GM19324 (cell line): Measurements from ENCODE around the gene PALS2.

Experiments used
- ATAC-seq: cut with Tn5 transposase; IDR thresholded peaks from one replicate; pipeline ENCODE4 v1.9.1; 2021; ENCODE audit warnings: mild to moderate bottlenecking, moderate library complexity; ENCODE audit not compliant: unreplicated experiment, low FRiP score

PALS2 gene

DNA sequence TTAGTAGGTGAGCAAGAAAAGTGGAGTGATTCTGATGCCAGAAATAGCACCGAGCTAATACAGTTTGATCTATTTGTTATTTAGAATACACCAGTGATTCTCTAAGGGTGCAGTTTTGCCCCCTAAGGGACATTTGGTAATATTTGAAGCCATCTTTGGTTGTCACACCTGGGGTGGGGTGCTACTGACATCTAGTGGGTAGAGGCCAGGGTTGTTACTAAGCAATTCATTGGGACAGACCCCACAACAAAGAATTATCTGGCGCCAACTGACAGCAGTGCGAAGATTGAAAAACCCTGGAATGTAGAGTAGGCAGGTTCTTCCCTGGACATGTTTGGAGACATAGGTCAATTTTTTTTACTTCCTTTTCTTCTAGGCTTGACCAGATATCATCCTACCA lies 14.6 kb downstream of the PALS2 start:
- no peak for ATAC-seq

DNA sequence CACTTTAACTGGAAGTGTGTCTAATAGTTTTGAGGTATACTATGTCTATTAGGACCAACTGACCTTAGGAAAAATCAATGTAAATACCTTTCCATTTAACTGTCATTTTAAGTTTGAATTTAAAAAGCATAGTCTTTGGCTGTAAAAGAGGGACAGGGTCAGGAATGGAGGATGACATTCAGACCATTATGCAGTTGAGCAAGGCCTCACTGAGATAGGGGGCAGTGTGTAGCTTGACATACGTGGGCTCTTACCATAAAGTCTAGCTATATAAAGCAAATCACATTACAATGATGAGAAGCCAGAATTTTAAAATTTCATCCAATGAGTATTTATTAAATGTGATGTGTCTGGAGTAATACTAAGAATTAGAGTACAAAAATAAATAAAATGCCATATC lies 17.9 kb downstream of the PALS2 start:
- no peak for ATAC-seq

DNA sequence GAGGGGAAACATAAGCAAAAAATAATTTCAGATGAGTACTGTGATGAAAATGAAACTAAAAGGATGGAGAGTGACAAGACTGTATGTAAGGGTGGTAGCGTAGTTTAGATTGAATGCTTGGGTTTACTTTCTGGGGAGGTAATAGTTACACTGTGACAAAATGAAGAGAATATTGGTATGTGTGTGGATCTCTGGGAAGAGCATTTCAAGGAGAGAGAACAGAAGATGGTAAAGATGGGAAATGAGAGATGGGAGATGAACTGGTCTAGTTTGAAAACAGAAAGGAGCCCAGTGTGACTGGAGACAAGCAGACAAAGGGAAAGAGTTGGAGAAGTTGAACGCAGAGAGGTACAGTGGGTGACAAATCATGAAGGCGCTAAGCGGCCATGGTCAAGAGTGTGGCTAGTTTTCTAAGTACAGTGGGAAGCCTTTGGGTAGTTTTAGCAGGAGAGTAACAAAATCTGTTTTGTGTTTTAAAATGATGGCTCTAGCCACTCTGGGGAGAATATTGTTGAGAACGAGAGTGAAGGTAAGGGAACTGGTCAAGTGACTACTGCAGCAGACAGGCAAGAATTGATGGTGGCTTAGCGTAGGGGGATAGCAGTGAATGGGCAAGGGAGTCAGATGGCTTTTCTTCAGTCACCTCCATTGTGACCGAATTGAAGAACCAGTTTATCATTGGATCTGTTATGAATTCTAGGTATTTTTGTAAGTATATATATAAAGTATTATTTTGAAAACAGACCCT lies 22.6 kb downstream of the PALS2 start:
- peak; percentile 63 for ATAC-seq

DNA sequence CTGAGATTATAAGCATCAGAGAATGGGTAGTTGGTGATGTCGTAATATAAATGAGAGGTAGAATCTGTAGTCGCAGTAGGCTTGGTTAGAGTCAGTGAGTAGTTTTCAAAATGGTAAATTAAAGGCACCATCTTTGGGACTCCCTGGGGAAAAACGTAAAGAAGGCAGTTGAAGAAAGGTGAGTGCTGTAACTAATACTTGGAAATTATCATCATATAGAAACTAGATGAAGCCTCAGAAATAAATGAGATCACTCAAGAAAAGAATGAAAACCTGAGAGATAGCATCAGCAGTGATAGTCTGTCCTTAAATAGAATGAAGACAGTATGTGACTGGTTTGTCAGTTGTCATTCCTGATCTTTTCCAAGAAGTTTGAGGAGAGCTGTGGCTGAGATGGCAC lies 23.8 kb downstream of the PALS2 start:
- ATAC-seq, result no peak

- no peak for ATAC-seq
These were observed 28.3 kb downstream of the PALS2 start for GRCh38 chr7:24601600-24601999.

GRCh38 chr7:24602860-24603456 lies 29.7 kb downstream of the PALS2 start:
- ATAC-seq, result no peak

DNA sequence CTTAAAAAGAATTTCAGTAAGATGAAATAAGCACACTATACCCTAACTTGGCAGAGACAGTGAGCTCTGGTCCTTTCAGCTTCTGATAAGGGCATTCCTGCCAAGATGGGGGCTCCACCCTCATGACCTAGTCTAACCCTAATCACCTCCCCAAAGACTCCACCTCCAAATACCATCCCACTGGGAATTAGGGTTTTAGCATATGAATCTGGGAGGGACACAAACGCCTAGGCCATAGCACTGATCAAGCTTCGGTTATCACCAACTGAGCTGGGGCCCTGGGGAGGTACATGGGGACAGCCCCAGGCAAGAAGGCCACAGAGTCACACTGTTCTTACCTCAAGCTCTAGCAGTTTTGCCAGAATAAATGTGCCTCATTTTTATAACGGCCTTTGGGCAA lies 31.4 kb downstream of the PALS2 start:
- ATAC-seq, result no peak

GRCh38 chr7:24608504-24608903 lies 35.3 kb downstream of the PALS2 start:
- ATAC-seq, result no peak

DNA sequence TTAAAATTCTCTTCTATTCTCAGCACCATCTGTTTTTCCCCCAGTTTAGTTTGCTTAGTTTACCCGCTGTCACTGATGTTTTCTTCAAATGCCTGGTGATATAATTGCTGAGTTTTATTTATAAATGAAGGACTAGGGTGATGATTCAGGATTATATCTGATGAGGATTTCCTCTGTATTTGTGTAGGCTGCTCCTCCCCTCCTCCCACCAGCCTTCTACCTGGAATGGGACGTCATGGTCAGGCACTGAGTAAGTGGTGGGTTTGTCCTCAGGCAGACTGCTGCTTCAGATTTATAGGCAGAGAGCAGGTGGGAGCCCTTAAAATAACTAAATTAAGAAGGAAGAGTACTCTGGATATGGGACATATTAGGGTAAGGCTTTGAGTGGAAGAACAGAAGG lies 35.8 kb downstream of the PALS2 start:
- ATAC-seq, result no peak

- ATAC-seq, result no peak
These were observed 36.3 kb downstream of the PALS2 start for GRCh38 chr7:24609570-24609969.

DNA sequence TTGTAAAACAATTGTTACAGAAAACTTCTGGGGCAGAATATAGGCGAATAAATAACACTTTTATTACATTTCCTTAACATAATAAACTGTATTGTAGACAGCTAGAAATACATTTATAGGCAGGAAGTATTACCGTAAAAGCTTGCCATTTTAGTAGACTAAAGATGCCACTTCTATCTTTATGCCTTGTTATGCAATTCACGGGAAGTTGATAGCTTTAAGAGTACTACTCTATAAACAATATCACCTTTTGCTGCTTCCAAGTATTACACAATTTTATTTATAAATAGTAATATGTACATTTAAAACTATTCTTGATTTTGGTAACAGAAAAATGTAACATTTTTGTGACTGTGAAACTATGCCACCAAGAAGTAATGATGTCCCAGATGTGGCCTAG lies 37.9 kb downstream of the PALS2 start:
- no peak for ATAC-seq

DNA sequence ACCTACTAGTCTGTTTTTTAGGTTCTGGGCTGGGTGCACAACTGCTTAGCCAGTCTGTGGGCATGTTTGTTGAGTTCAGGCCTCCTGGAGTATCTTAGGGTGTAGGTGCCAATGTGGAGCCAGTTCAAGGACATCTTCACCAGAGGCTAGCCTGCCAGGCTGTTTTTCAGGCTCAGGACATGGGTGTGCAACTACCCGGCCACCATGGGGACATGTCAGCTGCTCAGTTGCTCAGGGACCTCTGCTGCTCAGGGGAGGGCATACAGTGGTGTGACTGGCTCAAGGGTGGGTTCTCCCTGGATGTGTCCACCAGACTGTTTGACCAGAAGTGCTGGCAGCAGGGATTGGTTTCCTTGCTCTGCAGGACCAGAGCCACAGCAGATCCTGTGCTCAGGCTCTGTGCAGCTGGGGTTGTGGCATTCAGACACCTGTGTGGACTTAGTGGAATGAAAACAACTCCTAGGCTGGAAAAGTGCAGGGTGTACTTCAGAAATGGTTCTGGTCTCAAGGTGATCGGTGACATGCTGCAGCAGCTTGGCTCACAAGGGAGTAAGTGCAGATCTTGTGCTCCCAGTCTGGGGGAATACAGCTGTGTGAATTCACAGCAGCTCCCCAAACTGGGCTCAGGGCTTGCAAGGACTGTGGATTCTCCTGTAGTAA lies 44.8 kb downstream of the PALS2 start:
- no peak for ATAC-seq

- ATAC-seq, result no peak
These were observed 46.7 kb downstream of the PALS2 start for GRCh38 chr7:24619978-24620377.

- no peak for ATAC-seq
These were observed 49.5 kb downstream of the PALS2 start for GRCh38 chr7:24622646-24623182.
